CD4-positive, alpha-beta T cell treated with Interleukin-15 for 4 hours (primary cell): ENCODE results near the gene MRPS12.
"Not testable (repeated sequence)": the region's sequence is repeated elsewhere in the genome, so short reads cannot be mapped to it uniquely, and the experiment has no call there.

Source experiments
- DNase-seq: peaks from one replicate; pipeline ENCODE4 v3.0.0-alpha.2; 2020; ENCODE audit warnings: low spot score

MRPS12 gene

DNA sequence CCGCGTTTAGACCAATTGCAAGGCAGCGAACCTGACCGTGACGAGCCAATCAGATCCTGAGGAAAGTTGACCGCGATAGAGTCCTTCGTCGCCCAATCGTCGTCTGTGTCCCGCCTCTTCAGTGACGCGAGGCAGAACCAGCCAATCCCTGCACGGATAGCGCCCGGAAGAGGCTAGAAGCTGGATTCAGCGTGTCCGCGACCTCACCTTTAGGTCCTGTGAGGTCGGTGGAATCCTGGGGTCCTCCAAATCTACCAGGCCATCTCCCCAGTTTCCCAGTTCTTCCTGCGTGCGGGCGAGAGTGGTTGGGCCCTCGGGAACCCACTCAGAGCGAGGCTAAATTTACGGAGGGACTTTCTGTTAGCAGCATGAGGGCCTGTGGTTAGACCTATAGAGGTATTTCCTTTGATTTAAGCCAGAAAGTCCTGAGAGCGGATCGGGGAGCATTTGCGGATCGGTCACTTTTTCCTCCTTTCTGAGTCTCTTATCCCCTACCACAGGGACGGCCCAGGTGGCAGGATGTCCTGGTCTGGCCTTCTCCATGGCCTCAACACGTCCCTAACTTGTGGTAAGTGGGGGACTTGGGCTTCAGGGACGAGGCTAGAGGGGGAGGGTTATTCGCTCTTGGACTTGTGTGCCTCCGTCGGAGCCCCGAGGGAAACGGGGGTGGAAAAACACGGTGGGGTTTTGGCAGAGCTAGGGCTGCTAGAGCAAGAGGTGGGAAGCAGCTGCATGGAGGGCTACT lies at the start of gene MRPS12:
TSS of gene MRPS12 (plus strand) at position 169 of the 745 bp plus-strand sequence. CDS start at position 520, 351 bp downstream.
- peak; percentile 99 for DNase-seq

DNA sequence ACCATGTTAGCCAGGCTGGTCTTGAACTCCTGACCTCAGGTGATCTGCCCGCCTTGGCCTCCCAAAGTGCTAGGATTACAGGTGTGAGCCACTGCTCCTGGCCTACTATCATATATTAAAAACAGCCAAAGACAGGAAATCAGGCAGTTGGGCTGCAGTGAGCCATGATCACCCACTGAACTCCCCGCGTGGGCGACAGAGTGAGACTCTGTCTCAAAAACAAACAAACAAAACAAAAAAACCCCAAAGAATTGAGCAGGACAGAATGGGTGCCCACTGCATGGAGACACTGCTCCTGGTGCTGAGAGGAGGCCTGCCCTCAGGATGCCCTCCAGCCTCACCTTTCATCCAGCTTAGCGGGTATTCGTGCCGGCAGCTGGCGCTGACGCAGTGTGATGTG lies 47.5 kb upstream of the MRPS12 start:
- DNase-seq = no peak

DNA sequence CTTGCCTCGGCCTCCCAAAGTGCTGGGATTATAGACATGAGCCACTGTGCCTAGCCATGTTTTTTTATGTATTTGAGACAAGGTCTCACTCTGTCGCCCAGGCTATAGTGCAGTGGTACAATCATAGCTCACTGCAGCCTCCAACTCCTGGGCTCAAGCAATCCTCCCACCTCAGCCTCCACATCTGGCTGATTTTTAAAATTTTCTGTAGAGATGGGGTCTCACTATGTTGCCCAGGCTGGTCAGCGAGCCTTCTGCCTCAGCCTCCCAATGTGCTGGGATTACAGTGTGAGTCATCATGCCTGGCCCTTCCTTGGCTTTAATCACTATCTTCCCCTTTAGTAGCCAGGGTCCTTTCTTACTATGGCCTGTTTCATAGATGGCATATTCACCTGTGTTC lies 46.1 kb upstream of the MRPS12 start:
- not testable (repeated sequence) for DNase-seq

DNA sequence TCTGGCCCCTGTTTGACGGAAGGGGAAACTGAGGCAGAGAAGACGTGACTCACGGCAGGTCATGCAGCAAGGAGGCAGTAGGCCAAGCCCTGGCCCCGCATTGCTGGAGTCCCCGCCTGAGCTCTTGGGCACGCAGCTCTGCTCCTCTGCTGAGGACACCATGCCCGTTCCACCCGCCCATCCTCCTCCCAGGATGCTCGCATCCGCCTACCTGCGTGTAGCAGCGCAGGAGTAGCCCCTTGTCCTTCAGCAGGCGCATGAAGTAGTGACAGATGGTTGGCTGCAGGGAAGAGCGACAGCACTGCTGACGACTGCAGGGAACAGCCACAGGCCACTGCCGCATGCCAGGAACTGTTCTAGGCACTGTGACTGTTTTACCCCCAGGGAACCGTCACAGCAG lies 41.9 kb upstream of the MRPS12 start:
- DNase-seq = no peak

DNA sequence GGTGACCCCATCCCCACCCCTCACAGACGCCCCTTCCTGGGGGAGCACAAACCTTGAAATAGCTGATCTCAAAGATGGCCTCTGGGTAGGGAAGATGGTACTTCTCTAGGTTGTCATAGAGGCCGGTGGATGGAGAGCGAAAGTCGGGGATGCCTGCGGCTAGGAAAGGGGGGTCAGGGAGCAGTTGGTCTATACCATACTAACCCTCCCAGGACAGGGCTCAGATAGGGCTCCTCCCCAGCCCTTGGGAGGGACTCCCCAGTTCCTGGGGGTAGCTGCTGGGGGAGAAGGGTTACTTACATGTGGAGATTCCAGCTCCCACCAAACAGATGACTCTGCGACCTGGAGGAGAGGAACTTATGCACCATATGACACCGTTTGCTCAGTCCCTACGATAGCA lies 40.9 kb upstream of the MRPS12 start:
- no peak for DNase-seq

DNA sequence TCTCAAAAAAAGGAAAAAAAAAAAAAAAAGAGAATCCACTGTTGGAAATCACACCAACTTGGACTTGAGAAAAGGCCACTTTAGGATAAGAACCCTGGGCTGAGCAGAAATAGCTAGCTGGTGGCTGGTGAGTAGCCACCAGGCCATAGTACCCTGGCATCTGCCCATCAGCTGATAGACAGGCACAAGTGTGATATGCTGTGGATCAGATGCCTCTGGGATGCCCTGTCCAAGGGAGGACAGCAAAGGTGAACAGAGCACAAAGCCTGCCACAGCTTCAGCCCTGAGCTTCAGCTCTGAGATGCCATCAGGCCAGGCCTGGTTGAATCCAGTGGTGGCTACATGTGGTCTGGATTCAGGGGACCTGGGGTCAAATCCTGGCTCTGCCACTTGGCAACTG lies 40.1 kb upstream of the MRPS12 start:
- no peak for DNase-seq

DNA sequence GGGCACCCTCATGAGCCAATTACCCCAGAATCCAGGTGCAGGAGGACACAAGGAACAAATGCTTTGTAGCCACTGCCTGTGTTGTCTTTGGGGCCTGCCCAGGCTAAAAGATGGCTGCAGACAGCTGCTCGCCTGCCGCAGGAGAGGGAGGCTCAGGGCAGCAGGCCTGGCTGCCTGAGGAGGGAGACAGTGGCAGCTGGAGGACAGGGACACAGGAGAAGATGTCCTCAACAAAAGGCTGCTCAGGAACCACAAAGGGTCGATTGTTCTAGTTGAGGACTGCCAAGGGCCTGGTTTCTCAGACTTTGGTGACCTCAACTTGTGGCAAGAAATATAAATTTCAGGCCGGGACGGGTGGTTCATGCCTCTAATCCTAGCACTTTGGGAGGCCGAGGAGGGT lies 39.0 kb upstream of the MRPS12 start:
- DNase-seq = no peak

DNA sequence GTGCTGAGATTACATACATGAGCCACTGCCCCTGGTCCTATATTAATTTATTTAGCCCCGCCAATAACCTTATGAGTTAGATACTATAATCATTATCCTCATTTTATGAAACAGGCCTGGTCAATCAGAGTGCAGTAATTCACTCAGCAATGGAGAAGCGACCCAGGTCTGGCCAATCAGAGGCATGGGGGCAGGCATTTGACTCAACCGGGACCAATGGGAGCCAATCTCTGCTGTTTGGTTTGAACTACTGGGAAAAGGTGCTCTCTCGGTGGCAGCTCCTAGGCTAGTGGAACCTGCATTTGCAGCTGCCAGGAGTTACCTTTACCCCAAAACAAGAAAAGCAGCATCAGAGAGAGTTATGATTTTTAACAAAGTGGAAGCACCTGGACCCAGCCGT lies 37.9 kb upstream of the MRPS12 start:
- DNase-seq = no peak

DNA sequence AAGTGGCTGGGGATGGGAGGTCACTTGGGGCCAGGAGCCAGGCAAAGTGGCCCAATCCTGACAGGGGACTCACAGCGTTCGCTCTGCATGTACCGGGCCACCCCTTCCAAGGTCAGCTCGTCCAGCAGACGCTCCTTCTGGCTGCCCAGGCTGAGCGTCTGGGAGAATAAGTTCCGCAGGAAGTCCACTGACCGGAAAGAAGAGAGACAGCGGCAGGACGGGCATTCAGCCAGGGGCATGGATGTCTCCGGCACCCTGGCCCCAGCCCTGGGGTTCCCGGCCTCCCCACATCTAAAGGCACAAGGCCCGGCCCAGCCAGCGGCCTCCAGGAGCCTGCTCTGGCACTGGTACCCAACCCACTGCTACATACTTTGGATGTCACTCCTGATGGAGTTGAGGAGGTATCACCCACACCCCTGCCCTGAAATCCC lies 37.4 kb upstream of the MRPS12 start:
- no peak for DNase-seq

DNA sequence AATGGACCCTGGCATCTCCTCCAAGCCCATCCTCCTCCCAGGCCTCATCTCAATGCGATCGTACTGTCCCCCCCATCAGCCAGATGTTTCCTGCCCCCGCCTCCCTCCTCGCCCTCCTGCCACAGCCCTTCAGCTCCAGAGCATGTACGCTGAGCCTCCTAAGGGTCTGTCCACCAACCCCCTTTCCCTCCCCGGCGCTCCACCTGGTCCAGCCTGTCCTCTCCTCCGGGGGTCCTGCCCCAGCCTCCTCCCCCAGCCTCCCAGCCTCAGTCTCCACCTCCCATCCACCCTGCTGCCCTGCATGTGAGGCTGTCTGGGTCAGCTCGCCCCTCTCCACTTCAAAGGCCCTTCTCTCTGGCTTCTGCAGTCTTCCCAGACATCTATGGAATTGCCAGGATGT lies 35.8 kb upstream of the MRPS12 start:
- DNase-seq = no peak

DNA sequence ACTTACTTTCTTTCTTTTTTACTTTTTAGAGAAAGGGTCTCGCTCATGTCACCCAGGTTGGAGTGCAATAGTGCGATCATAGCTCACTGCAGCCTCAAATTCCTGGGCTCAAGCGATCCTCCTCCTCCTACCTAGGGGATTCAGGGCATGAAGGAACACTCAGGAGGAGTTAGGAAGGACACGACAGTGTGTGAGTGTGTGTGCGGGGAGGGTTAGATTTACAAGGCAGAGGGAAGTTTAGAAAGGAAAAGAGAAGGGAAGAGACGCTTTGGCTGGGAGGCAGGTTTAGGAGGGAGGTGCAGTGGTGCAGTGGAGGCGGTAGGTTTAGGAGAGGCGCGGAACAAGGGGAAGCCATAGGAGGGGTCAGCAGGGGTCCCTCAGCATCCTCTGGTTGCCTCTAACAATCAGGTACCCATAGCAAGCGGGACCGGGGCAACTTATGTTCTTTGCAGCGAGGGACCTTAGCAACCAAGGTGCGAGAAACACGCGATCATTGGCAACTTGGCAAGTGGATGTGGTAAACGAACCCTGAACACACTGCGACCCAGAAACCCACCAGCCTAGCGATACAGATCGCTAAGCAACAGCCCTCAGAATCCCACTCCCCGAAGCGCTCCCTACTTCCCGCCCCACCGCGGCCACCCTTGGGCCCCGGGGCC lies 31.8 kb upstream of the MRPS12 start:
- no peak for DNase-seq

DNA sequence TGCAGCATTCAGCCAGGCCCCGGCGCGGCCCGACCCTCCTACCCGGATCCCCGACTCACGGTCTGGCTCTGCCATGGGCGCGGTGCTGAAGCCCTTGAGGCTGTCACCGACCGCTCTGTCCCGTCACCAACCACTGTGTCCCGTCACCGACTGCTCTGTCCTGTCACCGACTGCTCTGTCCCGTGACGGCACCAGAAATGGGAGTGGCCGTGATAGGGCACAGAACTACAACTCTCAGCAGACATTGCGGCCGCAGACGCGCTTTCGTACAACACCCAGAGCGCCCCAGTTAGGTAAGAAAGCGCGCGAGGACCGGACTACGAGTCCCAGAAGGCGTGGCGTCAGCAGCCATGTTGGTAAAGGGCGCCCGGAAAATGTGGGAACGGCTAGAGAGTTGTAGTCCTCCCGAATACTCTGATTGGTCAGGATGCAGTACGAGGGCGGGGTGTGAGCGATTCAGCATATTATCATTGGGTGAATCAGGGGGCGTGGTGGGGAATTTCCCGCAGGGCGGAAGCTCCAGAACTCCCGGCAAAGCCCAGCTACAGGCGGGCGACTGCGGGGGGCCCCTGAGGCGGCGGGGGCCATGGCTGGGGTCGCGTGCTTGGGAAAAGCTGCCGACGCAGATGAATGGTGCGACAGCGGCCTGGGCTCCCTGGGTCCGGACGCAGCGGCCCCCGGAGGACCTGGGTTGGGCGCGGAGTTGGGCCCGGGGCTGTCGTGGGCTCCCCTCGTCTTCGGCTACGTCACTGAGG lies 31.1 kb upstream of the MRPS12 start, which contains the start of the genes NFKBIB and SIRT2:
TSS of gene NFKBIB (plus strand) at position 523 of the 755 bp plus-strand sequence. CDS start at position 587, 64 bp downstream.
TSS of gene SIRT2 (minus strand) at position 172 of the 755 bp plus-strand sequence. CDS start at position 75, 97 bp downstream.
- DNase-seq = peak; percentile 100

DNA sequence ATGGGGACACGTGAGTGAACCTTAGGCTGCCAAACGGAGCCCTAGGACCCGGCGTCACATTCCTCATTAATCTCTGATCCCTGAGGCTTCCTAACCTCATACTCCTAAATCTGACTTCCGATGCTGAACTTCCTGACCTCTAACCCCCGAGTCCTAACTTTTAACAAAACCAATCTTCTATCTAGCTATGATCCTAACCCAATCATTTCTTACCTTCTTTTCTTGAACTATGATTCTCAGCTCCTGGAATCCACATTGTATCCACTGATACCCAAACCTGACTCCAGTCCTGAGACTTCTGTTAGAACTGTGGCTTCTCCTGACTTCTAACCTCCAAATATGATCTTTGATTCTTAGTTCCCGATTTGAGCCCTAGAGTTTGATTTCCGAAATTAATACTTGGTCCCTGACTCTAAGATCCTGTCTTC lies 30.5 kb upstream of the MRPS12 start:
- DNase-seq = no peak

DNA sequence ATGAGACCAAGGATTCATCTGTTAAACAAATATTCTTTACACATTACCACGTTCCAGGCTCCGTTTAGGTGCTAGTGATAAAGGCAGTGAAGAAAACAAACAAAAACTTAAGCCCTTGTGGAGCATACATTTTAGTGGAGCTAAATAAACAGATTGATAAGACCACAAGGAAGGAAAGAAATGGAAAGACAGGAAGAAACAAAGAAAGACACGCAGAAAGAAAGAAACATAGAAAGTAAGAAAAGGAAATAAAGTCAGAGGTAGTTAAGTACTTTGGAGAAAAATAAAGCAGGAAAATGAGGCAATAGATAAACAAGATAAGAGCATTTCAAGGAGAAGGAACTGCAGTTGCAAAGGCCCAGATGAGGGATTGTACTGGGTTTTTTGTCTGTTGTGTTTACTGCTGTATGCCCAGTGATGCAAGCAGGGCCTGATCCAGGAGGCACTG lies 30.0 kb upstream of the MRPS12 start:
- no peak for DNase-seq

DNA sequence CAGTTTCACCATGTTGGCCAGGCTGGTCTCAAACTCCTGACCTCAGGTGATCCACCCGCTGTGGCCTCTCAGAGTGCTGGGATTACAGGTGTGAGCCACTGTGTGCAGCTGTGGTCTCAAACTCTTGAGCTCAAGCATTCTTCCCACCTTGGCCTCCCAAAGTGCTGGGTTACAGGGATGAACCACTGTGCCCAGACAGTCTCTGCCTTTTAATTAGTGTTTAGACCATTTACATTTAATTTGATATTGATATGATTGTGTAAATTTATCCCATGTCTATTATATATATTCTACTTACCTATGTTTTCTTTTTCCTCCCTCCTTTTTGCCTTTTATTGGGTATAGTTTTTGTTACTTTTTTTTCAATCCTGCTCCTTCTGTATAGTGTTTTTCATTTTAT lies 29.1 kb upstream of the MRPS12 start:
- DNase-seq = no peak

DNA sequence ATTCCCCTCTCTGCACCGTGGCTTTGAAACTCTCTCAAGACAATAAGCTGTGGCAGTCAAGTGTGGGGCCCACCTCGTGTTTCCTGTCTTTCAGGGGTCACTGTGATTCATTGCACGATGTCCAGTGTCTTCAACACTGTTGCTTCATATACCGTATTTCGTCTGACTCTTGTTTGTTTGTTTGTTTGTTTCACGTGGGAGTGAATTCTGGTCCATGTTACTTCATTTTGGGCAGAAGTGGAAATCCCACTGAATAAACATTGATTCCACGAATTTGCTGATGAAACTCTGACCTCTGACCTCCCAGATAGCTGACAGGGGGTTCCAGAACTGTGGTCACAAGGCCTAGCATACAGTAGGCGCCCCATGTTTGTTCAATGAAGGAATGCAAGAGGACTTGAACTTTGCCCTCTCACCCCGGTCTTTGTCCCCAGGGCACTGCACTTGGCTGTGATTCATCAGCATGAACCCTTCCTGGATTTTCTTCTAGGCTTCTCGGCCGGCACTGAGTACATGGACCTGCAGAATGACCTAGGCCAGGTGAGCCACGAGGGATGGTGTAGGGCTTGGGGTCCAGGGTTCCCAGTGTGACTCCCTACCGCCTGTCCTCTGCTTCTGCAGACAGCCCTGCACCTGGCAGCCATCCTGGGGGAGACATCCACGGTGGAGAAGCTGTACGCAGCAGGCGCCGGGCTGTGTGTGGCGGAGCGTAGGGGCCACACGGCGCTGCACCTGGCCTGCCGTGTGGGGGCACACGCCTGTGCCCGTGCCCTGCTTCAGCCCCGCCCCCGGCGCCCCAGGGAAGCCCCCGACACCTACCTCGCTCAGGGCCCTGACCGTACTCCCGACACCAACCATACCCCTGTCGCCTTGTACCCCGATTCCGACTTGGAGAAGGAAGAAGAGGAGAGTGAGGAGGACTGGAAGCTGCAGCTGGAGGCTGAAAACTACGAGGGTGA lies 25.9 kb upstream of the MRPS12 start:
- DNase-seq = no peak

DNA sequence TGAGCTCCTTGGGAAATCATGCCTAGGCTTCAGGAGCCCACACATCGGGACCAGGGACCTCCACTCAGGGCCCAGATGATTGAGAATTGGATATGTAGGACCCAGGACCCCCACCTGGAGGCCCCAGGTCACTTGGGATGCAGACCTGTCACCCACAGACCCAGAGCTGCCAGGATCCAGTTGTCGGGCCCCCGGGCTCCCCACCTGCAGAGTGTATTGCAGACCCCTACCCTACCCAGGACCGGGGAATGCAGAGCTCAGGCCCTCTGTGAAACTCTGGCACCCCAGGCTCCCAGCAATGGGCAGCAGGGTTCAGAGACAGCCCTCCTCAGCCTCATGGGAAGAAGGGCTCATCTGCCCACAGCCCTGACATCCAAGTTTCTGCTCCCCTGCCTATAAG lies 25.1 kb upstream of the MRPS12 start:
- DNase-seq = no peak

DNA sequence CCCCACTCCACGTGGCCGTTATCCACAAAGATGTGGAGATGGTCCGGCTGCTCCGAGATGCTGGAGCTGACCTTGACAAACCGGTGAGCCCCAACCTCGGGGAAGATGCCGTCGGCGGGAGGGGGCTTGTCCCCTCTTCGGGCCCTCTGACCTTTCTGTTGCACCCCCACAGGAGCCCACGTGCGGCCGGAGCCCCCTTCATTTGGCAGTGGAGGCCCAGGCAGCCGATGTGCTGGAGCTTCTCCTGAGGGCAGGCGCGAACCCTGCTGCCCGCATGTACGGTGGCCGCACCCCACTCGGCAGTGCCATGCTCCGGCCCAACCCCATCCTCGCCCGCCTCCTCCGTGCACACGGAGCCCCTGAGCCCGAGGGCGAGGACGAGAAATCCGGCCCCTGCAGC lies 23.5 kb upstream of the MRPS12 start:
- no peak for DNase-seq

DNA sequence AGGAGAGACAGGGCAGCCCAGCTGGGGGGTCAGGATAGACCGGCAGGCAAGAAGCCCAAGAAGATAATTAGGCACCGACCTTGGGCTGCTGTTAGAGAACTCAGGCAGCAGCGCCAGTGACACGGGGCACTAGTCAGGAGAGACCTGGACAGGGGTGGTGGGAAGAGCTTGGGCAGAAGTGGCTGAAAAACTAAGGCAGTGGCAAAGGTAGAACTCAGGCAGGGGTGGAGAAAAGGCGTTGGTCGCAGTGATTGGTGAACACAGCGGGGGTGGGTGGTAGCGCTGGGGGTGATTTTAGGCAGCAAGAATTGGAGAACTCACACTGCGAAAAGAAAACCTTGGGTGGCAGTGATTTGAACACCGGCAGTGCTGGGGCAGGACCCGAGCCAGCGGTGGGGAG lies 23.1 kb upstream of the MRPS12 start:
- DNase-seq = no peak

DNA sequence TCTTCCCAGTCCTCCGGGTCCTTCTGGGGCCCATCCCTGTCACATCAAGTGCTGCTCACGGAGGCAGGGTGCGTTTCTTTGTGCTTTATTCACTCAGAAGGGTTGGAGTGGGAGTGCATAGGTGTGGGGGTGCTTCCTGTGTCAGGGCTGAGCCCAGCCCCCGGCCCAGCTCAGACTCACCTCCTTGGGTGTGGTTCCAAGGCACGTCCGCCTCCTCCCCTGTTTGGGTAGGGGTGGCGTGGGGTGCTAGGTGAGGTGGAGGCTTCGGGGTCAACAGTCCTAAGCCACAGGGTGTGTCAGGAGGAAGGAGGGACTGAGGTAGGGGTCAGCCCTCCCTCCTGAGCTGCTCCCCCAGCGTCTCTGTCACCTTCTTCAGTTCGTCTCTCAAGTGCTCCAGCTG lies 21.8 kb upstream of the MRPS12 start:
- DNase-seq = no peak

DNA sequence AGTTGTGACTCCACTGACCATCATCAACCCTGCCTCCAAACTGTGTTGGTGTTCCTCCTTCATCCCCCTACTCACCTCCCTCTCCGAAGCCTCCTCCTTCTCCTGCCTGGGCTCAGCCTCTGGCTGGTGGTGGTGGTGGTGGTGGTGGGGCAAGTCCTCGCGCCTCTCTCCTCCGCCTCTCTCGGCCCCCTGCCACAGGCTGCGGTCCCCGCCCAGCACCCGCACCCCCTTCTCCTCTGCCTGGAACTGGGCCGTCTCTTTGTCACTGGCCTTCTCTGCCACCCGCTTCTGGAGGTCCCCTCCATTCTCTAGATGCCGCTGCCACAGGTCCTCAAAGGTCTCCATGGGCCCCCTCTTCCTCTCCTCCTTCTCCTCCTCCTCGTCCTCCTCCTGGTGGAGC lies 20.3 kb upstream of the MRPS12 start:
- no peak for DNase-seq
